ENCODE results near the gene THSD4.

Gene THSD4

DNA sequence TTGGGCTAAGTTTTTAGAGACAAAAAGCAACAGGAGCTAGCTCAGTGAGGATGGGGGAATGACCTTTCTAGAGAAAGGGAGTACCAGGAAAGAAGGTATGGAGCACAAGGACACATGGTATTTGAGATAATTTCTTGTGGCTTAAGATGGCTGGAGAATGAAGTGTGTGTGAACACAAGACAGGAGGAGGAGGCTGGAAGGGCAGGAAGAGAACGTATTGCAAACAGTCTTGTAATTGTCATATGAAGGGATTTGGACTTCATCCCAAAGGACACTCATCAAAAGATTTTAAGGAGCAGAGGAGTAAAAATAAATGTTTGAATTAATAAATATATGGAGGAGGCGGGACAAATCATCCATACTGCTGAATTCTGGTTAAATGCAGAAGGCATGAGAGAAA lies 426.5 kb downstream of the THSD4 start:
- TF ChIP-seq GABPA (IDR thresholded peaks at IDR 0.05; ENCODE audit: low read depth) (no peak), POLR2AphosphoS5 (IDR thresholded peaks at IDR 0.05; ENCODE audit: low read depth) (no peak), SPI1 (IDR thresholded peaks at IDR 0.05; ENCODE audit: borderline replicate concordance, low read depth) (no peak)
- TF ChIP-seq, protein P1, sequence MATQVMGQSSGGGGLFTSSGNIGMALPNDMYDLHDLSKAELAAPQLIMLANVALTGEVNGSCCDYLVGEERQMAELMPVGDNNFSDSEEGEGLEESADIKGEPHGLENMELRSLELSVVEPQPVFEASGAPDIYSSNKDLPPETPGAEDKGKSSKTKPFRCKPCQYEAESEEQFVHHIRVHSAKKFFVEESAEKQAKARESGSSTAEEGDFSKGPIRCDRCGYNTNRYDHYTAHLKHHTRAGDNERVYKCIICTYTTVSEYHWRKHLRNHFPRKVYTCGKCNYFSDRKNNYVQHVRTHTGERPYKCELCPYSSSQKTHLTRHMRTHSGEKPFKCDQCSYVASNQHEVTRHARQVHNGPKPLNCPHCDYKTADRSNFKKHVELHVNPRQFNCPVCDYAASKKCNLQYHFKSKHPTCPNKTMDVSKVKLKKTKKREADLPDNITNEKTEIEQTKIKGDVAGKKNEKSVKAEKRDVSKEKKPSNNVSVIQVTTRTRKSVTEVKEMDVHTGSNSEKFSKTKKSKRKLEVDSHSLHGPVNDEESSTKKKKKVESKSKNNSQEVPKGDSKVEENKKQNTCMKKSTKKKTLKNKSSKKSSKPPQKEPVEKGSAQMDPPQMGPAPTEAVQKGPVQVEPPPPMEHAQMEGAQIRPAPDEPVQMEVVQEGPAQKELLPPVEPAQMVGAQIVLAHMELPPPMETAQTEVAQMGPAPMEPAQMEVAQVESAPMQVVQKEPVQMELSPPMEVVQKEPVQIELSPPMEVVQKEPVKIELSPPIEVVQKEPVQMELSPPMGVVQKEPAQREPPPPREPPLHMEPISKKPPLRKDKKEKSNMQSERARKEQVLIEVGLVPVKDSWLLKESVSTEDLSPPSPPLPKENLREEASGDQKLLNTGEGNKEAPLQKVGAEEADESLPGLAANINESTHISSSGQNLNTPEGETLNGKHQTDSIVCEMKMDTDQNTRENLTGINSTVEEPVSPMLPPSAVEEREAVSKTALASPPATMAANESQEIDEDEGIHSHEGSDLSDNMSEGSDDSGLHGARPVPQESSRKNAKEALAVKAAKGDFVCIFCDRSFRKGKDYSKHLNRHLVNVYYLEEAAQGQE (IDR thresholded peaks at IDR 0.05; ENCODE audit: insufficient replicate concordance, low read depth) = no peak
- TF ChIP-seq, protein P2, sequence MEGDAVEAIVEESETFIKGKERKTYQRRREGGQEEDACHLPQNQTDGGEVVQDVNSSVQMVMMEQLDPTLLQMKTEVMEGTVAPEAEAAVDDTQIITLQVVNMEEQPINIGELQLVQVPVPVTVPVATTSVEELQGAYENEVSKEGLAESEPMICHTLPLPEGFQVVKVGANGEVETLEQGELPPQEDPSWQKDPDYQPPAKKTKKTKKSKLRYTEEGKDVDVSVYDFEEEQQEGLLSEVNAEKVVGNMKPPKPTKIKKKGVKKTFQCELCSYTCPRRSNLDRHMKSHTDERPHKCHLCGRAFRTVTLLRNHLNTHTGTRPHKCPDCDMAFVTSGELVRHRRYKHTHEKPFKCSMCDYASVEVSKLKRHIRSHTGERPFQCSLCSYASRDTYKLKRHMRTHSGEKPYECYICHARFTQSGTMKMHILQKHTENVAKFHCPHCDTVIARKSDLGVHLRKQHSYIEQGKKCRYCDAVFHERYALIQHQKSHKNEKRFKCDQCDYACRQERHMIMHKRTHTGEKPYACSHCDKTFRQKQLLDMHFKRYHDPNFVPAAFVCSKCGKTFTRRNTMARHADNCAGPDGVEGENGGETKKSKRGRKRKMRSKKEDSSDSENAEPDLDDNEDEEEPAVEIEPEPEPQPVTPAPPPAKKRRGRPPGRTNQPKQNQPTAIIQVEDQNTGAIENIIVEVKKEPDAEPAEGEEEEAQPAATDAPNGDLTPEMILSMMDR (IDR thresholded peaks at IDR 0.05; ENCODE audit: insufficient read depth, low read length) = no peak
- H3K4me3 ChIP-seq (replicated peaks; ENCODE audit: insufficient read depth, low read length) = no peak overlapping the region
- H3K27ac ChIP-seq (replicated peaks) = no peak overlapping the region
- no peak for DNase-seq (ENCODE audit: low read depth in 1 of 2, low spot score in 1 of 2)
- no peaks in the 10 kb centered on the region for H3K27me3 ChIP-seq (ENCODE audit: insufficient read depth, poor library complexity, severe bottlenecking)

DNA sequence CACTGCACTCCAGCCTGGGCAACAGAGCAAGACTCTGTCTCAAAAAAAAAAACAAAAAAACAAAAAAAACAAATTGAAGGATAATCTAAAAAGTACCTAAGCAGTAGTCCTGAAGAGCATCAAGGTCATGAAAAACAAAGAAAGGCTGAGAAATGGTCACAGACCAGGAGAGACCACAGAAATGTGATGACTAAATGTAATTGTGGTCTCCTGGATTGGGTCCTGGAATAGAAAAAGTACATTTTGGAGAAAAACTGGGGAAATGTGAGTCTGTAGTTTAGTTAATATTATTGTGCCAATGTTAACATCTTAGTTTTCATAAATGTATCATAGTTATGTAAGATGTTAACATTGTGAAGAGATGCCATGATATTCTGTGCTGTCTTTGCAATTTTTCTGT lies 427.6 kb downstream of the THSD4 start:
- DNase-seq (ENCODE audit: low read depth in 1 of 2, low spot score in 1 of 2) = no peak
- Histone ChIP-seq H3K27me3 (ENCODE audit: insufficient read depth, poor library complexity, severe bottlenecking) (no peaks in the 10 kb centered on the region), H3K4me3 (replicated peaks; ENCODE audit: insufficient read depth, low read length) (no peak overlapping the region), H3K27ac (replicated peaks) (no peak overlapping the region)
- TF ChIP-seq GABPA (IDR thresholded peaks at IDR 0.05; ENCODE audit: low read depth) (no peak), POLR2AphosphoS5 (IDR thresholded peaks at IDR 0.05; ENCODE audit: low read depth) (no peak)

DNA sequence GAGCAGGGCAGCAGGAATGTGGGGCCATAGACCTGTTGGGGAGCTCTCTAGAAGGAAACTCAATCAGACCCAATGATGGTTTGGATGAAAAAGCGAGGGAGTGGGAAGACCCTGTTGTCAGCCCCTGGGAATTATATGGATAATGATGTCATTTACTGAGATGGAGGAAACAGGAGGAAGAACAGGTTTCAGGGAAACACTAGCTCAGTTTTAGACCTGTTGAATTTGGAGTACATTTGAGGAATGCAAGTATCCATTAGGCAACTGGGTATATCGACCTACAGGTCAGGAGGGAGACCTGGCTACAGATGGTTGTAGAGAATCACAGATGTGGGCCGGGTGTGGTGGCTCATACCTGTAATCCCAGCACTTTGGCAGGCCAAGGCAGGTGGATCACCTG lies 428.1 kb downstream of the THSD4 start:
- DNase-seq (ENCODE audit: low read depth in 1 of 2, low spot score in 1 of 2) = no peak
- Histone ChIP-seq H3K4me3 (replicated peaks; ENCODE audit: insufficient read depth, low read length) (no peak overlapping the region), H3K27me3 (ENCODE audit: insufficient read depth, poor library complexity, severe bottlenecking) (no peaks in the 10 kb centered on the region), H3K27ac (replicated peaks) (no peak overlapping the region)
- TF ChIP-seq, protein P1 (IDR thresholded peaks at IDR 0.05; ENCODE audit: insufficient replicate concordance, low read depth) = no peak
- TF ChIP-seq, protein P2 (IDR thresholded peaks at IDR 0.05; ENCODE audit: insufficient read depth, low read length) = no peak
- no peak for TF ChIP-seq SPI1 (IDR thresholded peaks at IDR 0.05; ENCODE audit: borderline replicate concordance, low read depth)
- no peak for TF ChIP-seq POLR2AphosphoS5 (IDR thresholded peaks at IDR 0.05; ENCODE audit: low read depth)
- TF ChIP-seq GABPA (IDR thresholded peaks at IDR 0.05; ENCODE audit: low read depth) = no peak

DNA sequence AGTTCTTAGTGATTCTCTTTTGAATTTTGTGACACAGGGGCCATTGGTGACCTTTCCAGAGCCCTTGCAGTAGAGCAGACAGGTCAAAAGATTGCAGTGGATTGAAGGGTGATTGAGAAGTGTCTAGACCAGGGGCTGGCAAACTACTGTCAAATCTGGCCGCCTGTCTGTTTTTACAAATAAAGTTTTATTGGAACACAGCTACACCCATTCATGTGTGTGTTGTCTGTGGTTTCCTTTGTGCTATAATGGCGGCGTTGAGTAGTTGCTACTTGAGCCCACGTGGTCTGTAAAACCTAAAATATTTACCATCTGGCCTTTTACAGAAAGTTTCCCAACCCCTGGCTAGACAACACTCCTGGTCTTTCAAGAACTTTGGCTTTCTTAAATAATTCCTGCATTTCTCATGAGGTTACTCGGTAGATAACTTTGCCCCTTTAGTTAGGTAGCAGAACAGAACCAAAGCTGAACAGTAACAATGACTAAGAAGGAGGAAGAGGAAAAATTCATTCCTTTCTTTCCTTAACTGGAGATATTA lies 430.0 kb downstream of the THSD4 start:
- H3K27ac ChIP-seq (replicated peaks) = no peak overlapping the region
- DNase-seq (ENCODE audit: low read depth in 1 of 2, low spot score in 1 of 2) = no peak
- no peak overlapping the region for H3K4me3 ChIP-seq (replicated peaks; ENCODE audit: insufficient read depth, low read length)
- peaks cover 4% of the 10 kb centered on the region for H3K27me3 ChIP-seq (ENCODE audit: insufficient read depth, poor library complexity, severe bottlenecking)
- TF ChIP-seq POLR2AphosphoS5 (IDR thresholded peaks at IDR 0.05; ENCODE audit: low read depth) (no peak), GABPA (IDR thresholded peaks at IDR 0.05; ENCODE audit: low read depth) (no peak), SPI1 (IDR thresholded peaks at IDR 0.05; ENCODE audit: borderline replicate concordance, low read depth) (no peak)
- TF ChIP-seq, protein P2 (IDR thresholded peaks at IDR 0.05; ENCODE audit: insufficient read depth, low read length) = no peak
- TF ChIP-seq, protein P1 (IDR thresholded peaks at IDR 0.05; ENCODE audit: insufficient replicate concordance, low read depth) = no peak

Data from HL-60 (cell line).